ENCODE measurements around the gene JCAD.

GRCh38 chr10:30079408-30079807 is 20.0 kb upstream of the JCAD start:
- TF ChIP-seq CTCF (IDR thresholded peaks at IDR 0.05) (no peak), POLR2A (IDR thresholded peaks at IDR 0.05) (no peak)
